Vagina (tissue), 2 donors: ENCODE measurements around the gene VN1R4.

ENCODE experiments used
- POLR2AphosphoS5 ChIP-seq, 2 donors: sonication (generic); formaldehyde crosslinking; IDR thresholded peaks; one replicate each; pipeline ENCODE4 v1.9.0; 2017; ENCODE audit warnings: antibody characterized with exemption in 2 of 2, mild to moderate bottlenecking in 2 of 2, low read depth in 1 of 2; ENCODE audit not compliant: insufficient read depth in 1 of 2
- TF ChIP-seq, protein P1 (sequence below), 3 experiments: fragments of 450-650 bp in 2 of 3; fragments of 200-600 bp in 1 of 3; sonication (generic) in 1 of 3; IDR thresholded peaks; one replicate each; pipeline ENCODE4 v1.5.1; 2017 to 2019; ENCODE audit warnings: antibody characterized with exemption in 3 of 3, mild to moderate bottlenecking in 2 of 3, moderate library complexity in 2 of 3

DNA sequence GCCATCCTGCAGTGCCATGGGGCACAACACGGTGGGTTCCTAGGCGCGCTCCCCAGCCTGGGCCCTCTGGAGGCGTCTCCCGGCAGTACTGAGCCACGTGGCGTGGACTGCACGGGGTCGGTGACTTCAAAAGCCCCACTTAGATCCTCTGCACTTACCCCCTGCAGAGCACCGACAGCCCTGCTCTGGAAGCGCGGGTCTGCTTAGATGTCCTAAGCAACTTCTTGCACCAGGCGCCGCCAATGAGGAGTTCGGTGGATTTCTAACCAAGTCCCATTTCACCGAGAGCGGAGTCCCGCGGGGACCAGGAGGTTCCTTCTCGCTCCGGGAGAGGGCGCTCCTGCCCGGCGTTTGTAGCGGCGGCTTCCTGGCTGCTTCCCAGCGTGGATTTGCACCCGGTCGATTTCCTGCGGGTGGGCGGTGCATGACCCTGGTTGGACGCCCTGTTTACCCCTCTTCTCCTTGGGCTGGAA is 40.9 kb upstream of the VN1R4 start:
- TF ChIP-seq POLR2AphosphoS5 (IDR thresholded peaks at IDR 0.05; ENCODE audit: insufficient read depth in 1 of 2, low read depth in 1 of 2), result no peak
- TF ChIP-seq, protein P1, sequence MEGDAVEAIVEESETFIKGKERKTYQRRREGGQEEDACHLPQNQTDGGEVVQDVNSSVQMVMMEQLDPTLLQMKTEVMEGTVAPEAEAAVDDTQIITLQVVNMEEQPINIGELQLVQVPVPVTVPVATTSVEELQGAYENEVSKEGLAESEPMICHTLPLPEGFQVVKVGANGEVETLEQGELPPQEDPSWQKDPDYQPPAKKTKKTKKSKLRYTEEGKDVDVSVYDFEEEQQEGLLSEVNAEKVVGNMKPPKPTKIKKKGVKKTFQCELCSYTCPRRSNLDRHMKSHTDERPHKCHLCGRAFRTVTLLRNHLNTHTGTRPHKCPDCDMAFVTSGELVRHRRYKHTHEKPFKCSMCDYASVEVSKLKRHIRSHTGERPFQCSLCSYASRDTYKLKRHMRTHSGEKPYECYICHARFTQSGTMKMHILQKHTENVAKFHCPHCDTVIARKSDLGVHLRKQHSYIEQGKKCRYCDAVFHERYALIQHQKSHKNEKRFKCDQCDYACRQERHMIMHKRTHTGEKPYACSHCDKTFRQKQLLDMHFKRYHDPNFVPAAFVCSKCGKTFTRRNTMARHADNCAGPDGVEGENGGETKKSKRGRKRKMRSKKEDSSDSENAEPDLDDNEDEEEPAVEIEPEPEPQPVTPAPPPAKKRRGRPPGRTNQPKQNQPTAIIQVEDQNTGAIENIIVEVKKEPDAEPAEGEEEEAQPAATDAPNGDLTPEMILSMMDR (IDR thresholded peaks at IDR 0.05), result no peak
